GM23338 (cell line): ENCODE results near the gene STPG2. TPM values are rescaled to one million over a fixed set of nuclear protein-coding genes. Genes with fewer than 3 reads are reported as not detected.

Experiments used
- ATAC-seq: fragments of 200-7000 bp; cut with Tn5 transposase; 3 replicates; pipeline ENCODE4 v1.9.1; 2020
- DNase-seq: peaks from one replicate; pipeline ENCODE4 v3.0.0-alpha.2; 2015; ENCODE audit warnings: low spot score
- H2AFZ ChIP-seq: fragments of 200-600 bp; sonication (generic); 2 replicates; pipeline ENCODE4 v1.8.0; 2016; ENCODE audit warnings: antibody characterized with exemption, mild to moderate bottlenecking, moderate library complexity
- H3F3A ChIP-seq: fragments of 200-600 bp; sonication (generic); replicated peaks from 2 replicates; pipeline ENCODE4 v1.8.0; 2017; ENCODE audit warnings: antibody characterized with exemption, mixed run types, low read depth
- H3K27ac ChIP-seq: fragments of 200-600 bp; sonication (generic); 2 replicates; pipeline ENCODE4 v1.6.1; 2016; ENCODE audit warnings: low read depth
- H3K27me3 ChIP-seq: fragments of 200-600 bp; sonication (generic); 2 replicates; pipeline ENCODE4 v1.8.0; 2016; ENCODE audit warnings: mild to moderate bottlenecking, mixed run types, moderate library complexity; ENCODE audit not compliant: insufficient read depth
- H3K36me3 ChIP-seq: fragments of 200-600 bp; sonication (generic); 2 replicates; pipeline ENCODE4 v1.8.0; 2016; ENCODE audit warnings: mild to moderate bottlenecking; ENCODE audit not compliant: insufficient read depth
- H3K4me1 ChIP-seq: fragments of 200-600 bp; sonication (generic); 2 replicates; pipeline ENCODE4 v1.8.0; 2016; ENCODE audit warnings: mild to moderate bottlenecking, moderate library complexity; ENCODE audit not compliant: insufficient read depth
- H3K4me2 ChIP-seq: fragments of 200-600 bp; sonication (generic); 2 replicates; pipeline ENCODE4 v1.7.1; 2017; ENCODE audit warnings: mixed run types
- H3K4me3 ChIP-seq: fragments of 200-600 bp; sonication (generic); 2 replicates; pipeline ENCODE4 v1.6.1; 2016; ENCODE audit warnings: mixed run types
- H3K79me2 ChIP-seq: fragments of 200-600 bp; sonication (generic); replicated peaks from 2 replicates; pipeline ENCODE4 v1.8.0; 2017; ENCODE audit warnings: mild to moderate bottlenecking; ENCODE audit not compliant: insufficient read depth
- H3K9me2 ChIP-seq: fragments of 200-600 bp; sonication (generic); 2 replicates; pipeline ENCODE4 v1.8.0; 2017; ENCODE audit not compliant: insufficient read depth
- H4K20me1 ChIP-seq: fragments of 200-600 bp; sonication (generic); replicated peaks from 2 replicates; pipeline ENCODE4 v1.8.0; 2017; ENCODE audit warnings: mild to moderate bottlenecking; ENCODE audit not compliant: insufficient read depth
- H3K27ac Mint-ChIP-seq: 2 replicates; pipeline ENCODE4 v1.8.0; 2020; ENCODE audit warnings: inconsistent platforms, mild to moderate bottlenecking, moderate library complexity, mixed read lengths
- H3K27me3 Mint-ChIP-seq: 3 replicates; pipeline ENCODE4 v1.8.0; 2022; ENCODE audit warnings: low read depth, mild to moderate bottlenecking, moderate library complexity, mixed read lengths, inconsistent platforms; ENCODE audit not compliant: insufficient read depth, poor library complexity
- H3K36me3 Mint-ChIP-seq: 3 replicates; pipeline ENCODE4 v1.8.0; 2021; ENCODE audit warnings: low read depth, mild to moderate bottlenecking, inconsistent platforms, moderate library complexity, mixed read lengths
- H3K4me1 Mint-ChIP-seq: 3 replicates; pipeline ENCODE4 v1.8.0; 2020; ENCODE audit warnings: mild to moderate bottlenecking, inconsistent platforms, mixed read lengths
- H3K4me3 Mint-ChIP-seq: 3 replicates; pipeline ENCODE4 v1.8.0; 2021; ENCODE audit warnings: moderate library complexity, mild to moderate bottlenecking, inconsistent platforms, mixed read lengths
- H3K9me3 Mint-ChIP-seq: 3 replicates; pipeline ENCODE4 v1.8.0; 2020; ENCODE audit warnings: moderate library complexity, mild to moderate bottlenecking, inconsistent platforms, mixed read lengths
- CREB1 ChIP-seq: fragments of 250-450 bp; sonication (Bioruptor Pico); IDR thresholded peaks from 2 replicates; pipeline ENCODE4 v1.5.0; 2020; ENCODE audit warnings: low read depth, mild to moderate bottlenecking, moderate library complexity
- EZH2 ChIP-seq: fragments of 200-600 bp; sonication (generic); IDR thresholded peaks from one replicate; pipeline ENCODE4 v1.8.0; 2017; ENCODE audit warnings: antibody characterized with exemption, mild to moderate bottlenecking, low read depth; ENCODE audit not compliant: unreplicated experiment
- EZH2phosphoT487 ChIP-seq: fragments of 200-600 bp; sonication (generic); IDR thresholded peaks from one replicate; pipeline ENCODE4 v1.8.1; 2018; ENCODE audit warnings: antibody characterized with exemption; ENCODE audit not compliant: unreplicated experiment
- JUNB ChIP-seq: IDR thresholded peaks from one replicate; pipeline ENCODE4 v1.6.1; 2016; ENCODE audit warnings: antibody characterized with exemption; ENCODE audit not compliant: unreplicated experiment
- NANOG ChIP-seq: IDR thresholded peaks from 2 replicates; pipeline ENCODE4 v1.6.1; 2016; ENCODE audit warnings: antibody characterized with exemption, borderline replicate concordance
- POLR2AphosphoS5 ChIP-seq: IDR thresholded peaks from 2 replicates; pipeline ENCODE4 v1.6.1; 2016; ENCODE audit warnings: antibody characterized with exemption, low read depth
- STAT1 ChIP-seq: IDR thresholded peaks from one replicate; pipeline ENCODE4 v1.6.1; 2016; ENCODE audit warnings: antibody characterized with exemption; ENCODE audit not compliant: unreplicated experiment
- ZNF114 ChIP-seq: fragments of 250-450 bp; sonication (Bioruptor Pico); IDR thresholded peaks from 2 replicates; pipeline ENCODE4 v1.5.0; 2020; ENCODE audit warnings: mild to moderate bottlenecking, moderate library complexity
- polyA plus RNA-seq: library from polyadenylated mRNA; unstranded; fragments of >200 nt; fragmentation: Nextera tagmentation; extraction: Ambion mirVana; gene quantifications from 2 replicates; pipeline ENCODE4 v1.2.1, GENCODE V29; 2016
- total RNA-seq: library from RNA; depleted of rRNA; stranded (reverse); fragments of >200 nt; shearing (Covaris generic); gene quantifications from 2 replicates; pipeline ENCODE4 v1.2.3, GENCODE V29; 2014
- TF ChIP-seq, protein P1 (sequence below): fragments of 250-450 bp; sonication (Bioruptor Pico); IDR thresholded peaks from 2 replicates; pipeline ENCODE4 v1.5.0; 2020; ENCODE audit warnings: mild to moderate bottlenecking, moderate library complexity
- TF ChIP-seq, protein P2 (sequence below), 2 experiments: fragments of 200-600 bp in 1 of 2; sonication (generic) in 1 of 2; conservative IDR thresholded peaks; 2 replicates each; pipeline versions ENCODE4 v1.5.1 to v1.6.1; 2016 to 2017; ENCODE audit warnings: antibody characterized with exemption in 2 of 2, low read depth in 2 of 2, mild to moderate bottlenecking in 2 of 2, moderate library complexity in 1 of 2
- TF ChIP-seq, protein P3 (sequence below): IDR thresholded peaks from 2 replicates; pipeline ENCODE4 v1.6.1; 2016; ENCODE audit warnings: antibody characterized with exemption
- TF ChIP-seq, protein P4 (sequence below): IDR thresholded peaks from one replicate; pipeline ENCODE4 v1.6.1; 2018; ENCODE audit warnings: antibody characterized with exemption; ENCODE audit not compliant: unreplicated experiment

Gene STPG2
- total and polyA plus RNA-seq, 2 experiments from 2014 or later = 0.17 to 0.32 TPM

DNA sequence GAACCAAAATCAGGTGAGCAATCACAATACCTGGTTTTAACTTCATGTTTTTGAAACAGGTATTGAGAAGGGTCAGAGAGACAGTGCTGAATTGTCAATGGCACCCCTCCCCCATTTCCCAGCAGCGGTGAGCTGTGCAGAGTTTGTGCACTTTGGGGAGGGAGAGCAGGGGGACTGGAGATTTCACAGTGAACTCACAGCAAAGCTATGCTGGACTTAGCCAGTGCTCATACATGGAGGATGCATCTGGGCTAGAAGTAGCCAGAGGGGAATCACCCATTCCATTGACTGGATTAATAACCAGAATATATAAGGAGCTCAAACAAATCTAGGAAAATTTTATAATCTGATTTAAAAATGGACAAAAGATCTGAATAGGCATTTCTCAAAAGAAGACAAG is 612.6 kb downstream of the STPG2 start (continued):
- TF ChIP-seq STAT1 = no peak
- TF ChIP-seq EZH2 = no peak
- TF ChIP-seq CREB1 = no peak

DNA sequence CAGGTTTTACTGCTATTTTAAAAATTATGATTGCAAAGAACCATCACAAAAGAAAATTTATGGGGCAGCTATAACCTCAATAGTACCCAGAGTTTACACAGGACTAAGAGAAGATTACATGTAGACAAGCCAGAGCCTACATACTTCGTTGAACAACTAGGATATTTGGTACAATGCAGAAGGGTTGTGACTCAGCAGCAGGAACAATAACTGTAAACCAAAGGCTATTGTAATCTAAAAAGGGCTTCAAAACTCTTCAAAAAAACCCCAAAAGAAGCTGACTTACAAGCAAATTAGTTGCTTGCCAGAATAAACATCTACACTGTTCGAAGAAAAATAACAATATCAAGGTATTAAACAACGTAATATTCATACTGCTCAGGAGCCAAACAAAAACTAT is 618.0 kb downstream of the STPG2 start:
- H3K79me2 ChIP-seq = no peaks in the 10 kb centered on the region
- ATAC-seq = no peak
- no peak for DNase-seq

More for the DNA sequence above, 618.0 kb downstream of the STPG2 start:
- Histone ChIP-seq H3K36me3 (no peaks in the 10 kb centered on the region), H4K20me1 (no peaks in the 10 kb centered on the region), H3K4me3 (no peak overlapping the region), H3F3A (no peaks in the 10 kb centered on the region), H2AFZ (no peak overlapping the region), H3K9me2 (no peaks in the 10 kb centered on the region), H3K4me1 (no peaks in the 10 kb centered on the region), H3K4me2 (no peak overlapping the region), H3K27me3 (no peaks in the 10 kb centered on the region), H3K27ac (no peak overlapping the region)
- Mint-ChIP-seq H3K4me1 (no peaks in the 10 kb centered on the region), H3K36me3 (peaks cover 5% of the 10 kb centered on the region; the same call in 1 of the 3 replicates), H3K9me3 (peaks cover 5% of the 10 kb centered on the region; the same call in 2 of the 3 replicates), H3K4me3 (no peak overlapping the region), H3K27me3 (peaks cover 2% of the 10 kb centered on the region), H3K27ac (peak overlapping the region; percentile 59; the same call in 1 of the 2 replicates)
- TF ChIP-seq, protein P1, sequence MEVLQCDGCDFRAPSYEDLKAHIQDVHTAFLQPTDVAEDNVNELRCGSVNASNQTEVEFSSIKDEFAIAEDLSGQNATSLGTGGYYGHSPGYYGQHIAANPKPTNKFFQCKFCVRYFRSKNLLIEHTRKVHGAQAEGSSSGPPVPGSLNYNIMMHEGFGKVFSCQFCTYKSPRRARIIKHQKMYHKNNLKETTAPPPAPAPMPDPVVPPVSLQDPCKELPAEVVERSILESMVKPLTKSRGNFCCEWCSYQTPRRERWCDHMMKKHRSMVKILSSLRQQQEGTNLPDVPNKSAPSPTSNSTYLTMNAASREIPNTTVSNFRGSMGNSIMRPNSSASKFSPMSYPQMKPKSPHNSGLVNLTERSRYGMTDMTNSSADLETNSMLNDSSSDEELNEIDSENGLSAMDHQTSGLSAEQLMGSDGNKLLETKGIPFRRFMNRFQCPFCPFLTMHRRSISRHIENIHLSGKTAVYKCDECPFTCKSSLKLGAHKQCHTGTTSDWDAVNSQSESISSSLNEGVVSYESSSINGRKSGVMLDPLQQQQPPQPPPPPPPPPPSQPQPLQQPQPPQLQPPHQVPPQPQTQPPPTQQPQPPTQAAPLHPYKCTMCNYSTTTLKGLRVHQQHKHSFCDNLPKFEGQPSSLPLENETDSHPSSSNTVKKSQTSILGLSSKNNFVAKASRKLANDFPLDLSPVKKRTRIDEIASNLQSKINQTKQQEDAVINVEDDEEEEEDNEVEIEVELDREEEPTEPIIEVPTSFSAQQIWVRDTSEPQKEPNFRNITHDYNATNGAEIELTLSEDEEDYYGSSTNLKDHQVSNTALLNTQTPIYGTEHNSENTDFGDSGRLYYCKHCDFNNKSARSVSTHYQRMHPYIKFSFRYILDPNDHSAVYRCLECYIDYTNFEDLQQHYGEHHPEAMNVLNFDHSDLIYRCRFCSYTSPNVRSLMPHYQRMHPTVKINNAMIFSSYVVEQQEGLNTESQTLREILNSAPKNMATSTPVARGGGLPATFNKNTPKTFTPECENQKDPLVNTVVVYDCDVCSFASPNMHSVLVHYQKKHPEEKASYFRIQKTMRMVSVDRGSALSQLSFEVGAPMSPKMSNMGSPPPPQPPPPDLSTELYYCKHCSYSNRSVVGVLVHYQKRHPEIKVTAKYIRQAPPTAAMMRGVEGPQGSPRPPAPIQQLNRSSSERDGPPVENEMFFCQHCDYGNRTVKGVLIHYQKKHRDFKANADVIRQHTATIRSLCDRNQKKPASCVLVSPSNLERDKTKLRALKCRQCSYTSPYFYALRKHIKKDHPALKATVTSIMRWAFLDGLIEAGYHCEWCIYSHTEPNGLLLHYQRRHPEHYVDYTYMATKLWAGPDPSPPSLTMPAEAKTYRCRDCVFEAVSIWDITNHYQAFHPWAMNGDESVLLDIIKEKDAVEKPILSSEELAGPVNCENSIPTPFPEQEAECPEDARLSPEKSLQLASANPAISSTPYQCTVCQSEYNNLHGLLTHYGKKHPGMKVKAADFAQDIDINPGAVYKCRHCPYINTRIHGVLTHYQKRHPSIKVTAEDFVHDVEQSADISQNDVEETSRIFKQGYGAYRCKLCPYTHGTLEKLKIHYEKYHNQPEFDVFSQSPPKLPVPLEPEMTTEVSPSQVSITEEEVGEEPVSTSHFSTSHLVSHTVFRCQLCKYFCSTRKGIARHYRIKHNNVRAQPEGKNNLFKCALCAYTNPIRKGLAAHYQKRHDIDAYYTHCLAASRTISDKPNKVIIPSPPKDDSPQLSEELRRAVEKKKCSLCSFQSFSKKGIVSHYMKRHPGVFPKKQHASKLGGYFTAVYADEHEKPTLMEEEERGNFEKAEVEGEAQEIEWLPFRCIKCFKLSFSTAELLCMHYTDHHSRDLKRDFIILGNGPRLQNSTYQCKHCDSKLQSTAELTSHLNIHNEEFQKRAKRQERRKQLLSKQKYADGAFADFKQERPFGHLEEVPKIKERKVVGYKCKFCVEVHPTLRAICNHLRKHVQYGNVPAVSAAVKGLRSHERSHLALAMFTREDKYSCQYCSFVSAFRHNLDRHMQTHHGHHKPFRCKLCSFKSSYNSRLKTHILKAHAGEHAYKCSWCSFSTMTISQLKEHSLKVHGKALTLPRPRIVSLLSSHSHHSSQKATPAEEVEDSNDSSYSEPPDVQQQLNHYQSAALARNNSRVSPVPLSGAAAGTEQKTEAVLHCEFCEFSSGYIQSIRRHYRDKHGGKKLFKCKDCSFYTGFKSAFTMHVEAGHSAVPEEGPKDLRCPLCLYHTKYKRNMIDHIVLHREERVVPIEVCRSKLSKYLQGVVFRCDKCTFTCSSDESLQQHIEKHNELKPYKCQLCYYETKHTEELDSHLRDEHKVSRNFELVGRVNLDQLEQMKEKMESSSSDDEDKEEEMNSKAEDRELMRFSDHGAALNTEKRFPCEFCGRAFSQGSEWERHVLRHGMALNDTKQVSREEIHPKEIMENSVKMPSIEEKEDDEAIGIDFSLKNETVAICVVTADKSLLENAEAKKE (CRISPR knock-in tag) = no peak
- no peak for TF ChIP-seq ZNF114 (CRISPR knock-in tag)
- TF ChIP-seq NANOG = no peak
- TF ChIP-seq, protein P2, sequence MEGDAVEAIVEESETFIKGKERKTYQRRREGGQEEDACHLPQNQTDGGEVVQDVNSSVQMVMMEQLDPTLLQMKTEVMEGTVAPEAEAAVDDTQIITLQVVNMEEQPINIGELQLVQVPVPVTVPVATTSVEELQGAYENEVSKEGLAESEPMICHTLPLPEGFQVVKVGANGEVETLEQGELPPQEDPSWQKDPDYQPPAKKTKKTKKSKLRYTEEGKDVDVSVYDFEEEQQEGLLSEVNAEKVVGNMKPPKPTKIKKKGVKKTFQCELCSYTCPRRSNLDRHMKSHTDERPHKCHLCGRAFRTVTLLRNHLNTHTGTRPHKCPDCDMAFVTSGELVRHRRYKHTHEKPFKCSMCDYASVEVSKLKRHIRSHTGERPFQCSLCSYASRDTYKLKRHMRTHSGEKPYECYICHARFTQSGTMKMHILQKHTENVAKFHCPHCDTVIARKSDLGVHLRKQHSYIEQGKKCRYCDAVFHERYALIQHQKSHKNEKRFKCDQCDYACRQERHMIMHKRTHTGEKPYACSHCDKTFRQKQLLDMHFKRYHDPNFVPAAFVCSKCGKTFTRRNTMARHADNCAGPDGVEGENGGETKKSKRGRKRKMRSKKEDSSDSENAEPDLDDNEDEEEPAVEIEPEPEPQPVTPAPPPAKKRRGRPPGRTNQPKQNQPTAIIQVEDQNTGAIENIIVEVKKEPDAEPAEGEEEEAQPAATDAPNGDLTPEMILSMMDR (conservative IDR thresholded peaks at IDR 0.05; ENCODE audit: low read depth in 2 of 2) = no peak
- TF ChIP-seq EZH2phosphoT487 = no peak
- TF ChIP-seq, protein P3, sequence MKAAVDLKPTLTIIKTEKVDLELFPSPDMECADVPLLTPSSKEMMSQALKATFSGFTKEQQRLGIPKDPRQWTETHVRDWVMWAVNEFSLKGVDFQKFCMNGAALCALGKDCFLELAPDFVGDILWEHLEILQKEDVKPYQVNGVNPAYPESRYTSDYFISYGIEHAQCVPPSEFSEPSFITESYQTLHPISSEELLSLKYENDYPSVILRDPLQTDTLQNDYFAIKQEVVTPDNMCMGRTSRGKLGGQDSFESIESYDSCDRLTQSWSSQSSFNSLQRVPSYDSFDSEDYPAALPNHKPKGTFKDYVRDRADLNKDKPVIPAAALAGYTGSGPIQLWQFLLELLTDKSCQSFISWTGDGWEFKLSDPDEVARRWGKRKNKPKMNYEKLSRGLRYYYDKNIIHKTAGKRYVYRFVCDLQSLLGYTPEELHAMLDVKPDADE = no peak
- no peak for TF ChIP-seq EZH2
- TF ChIP-seq, protein P4, sequence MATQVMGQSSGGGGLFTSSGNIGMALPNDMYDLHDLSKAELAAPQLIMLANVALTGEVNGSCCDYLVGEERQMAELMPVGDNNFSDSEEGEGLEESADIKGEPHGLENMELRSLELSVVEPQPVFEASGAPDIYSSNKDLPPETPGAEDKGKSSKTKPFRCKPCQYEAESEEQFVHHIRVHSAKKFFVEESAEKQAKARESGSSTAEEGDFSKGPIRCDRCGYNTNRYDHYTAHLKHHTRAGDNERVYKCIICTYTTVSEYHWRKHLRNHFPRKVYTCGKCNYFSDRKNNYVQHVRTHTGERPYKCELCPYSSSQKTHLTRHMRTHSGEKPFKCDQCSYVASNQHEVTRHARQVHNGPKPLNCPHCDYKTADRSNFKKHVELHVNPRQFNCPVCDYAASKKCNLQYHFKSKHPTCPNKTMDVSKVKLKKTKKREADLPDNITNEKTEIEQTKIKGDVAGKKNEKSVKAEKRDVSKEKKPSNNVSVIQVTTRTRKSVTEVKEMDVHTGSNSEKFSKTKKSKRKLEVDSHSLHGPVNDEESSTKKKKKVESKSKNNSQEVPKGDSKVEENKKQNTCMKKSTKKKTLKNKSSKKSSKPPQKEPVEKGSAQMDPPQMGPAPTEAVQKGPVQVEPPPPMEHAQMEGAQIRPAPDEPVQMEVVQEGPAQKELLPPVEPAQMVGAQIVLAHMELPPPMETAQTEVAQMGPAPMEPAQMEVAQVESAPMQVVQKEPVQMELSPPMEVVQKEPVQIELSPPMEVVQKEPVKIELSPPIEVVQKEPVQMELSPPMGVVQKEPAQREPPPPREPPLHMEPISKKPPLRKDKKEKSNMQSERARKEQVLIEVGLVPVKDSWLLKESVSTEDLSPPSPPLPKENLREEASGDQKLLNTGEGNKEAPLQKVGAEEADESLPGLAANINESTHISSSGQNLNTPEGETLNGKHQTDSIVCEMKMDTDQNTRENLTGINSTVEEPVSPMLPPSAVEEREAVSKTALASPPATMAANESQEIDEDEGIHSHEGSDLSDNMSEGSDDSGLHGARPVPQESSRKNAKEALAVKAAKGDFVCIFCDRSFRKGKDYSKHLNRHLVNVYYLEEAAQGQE = no peak
- TF ChIP-seq CREB1 = no peak
- no peak for TF ChIP-seq STAT1
- no peak for TF ChIP-seq POLR2AphosphoS5
- no peak for TF ChIP-seq JUNB
